Astrocyte (in vitro differentiated cells and primary cell): Measurements from ENCODE around the gene FRY. TPM values are rescaled to one million over a fixed set of nuclear protein-coding genes. Genes with fewer than 3 reads are reported as not detected.
"Not testable (repeated sequence)": the region's sequence is repeated elsewhere in the genome, so short reads cannot be mapped to it uniquely, and the experiment has no call there.

ENCODE experiments used
- DNase-seq: peaks from one replicate; pipeline ENCODE4 v3.0.0-alpha.2; 2010; ENCODE audit warnings: low read depth
- FAIRE-seq: peaks from 2 replicates; lab custom pipeline; 2011; peaks lifted over from hg19 to GRCh38; lab: Jason Lieb, UNC
- H2AFZ ChIP-seq: 2 replicates; pipeline ENCODE4 v1.6.0; 2012; ENCODE audit warnings: low read depth, low read length, inconsistent platforms
- H3K27ac ChIP-seq: 2 replicates; pipeline ENCODE4 v1.5.1; 2011; ENCODE audit warnings: low read depth, low read length, inconsistent platforms
- H3K27me3 ChIP-seq: 2 replicates; pipeline ENCODE4 v1.6.0; 2011; ENCODE audit warnings: low read length, inconsistent platforms; ENCODE audit not compliant: insufficient read depth
- H3K36me3 ChIP-seq: 2 replicates; pipeline ENCODE4 v1.5.1; 2011; ENCODE audit warnings: low read length, inconsistent platforms; ENCODE audit not compliant: insufficient read depth
- H3K4me1 ChIP-seq: 2 replicates; pipeline ENCODE4 v1.5.1; 2011; ENCODE audit warnings: low read length, inconsistent platforms; ENCODE audit not compliant: insufficient read depth
- H3K4me2 ChIP-seq: 2 replicates; pipeline ENCODE4 v1.6.0; 2012; ENCODE audit warnings: low read length, inconsistent platforms
- H3K4me3 ChIP-seq: 2 replicates; pipeline ENCODE4 v1.5.1; 2011; ENCODE audit warnings: low read depth, mild to moderate bottlenecking, low read length, inconsistent platforms; ENCODE audit not compliant: insufficient read depth
- H3K79me2 ChIP-seq: 2 replicates; pipeline ENCODE4 v1.6.0; 2012; ENCODE audit warnings: mild to moderate bottlenecking, low read length, inconsistent platforms; ENCODE audit not compliant: insufficient read depth
- H3K9ac ChIP-seq: 2 replicates; pipeline ENCODE4 v1.6.0; 2012; ENCODE audit warnings: mild to moderate bottlenecking, low read length, inconsistent platforms
- H3K9me3 ChIP-seq: 2 replicates; pipeline ENCODE4 v1.5.1; 2012; ENCODE audit warnings: low read depth, mild to moderate bottlenecking, low read length, inconsistent platforms; ENCODE audit not compliant: insufficient read depth
- H4K20me1 ChIP-seq: 2 replicates; pipeline ENCODE4 v1.6.0; 2012; ENCODE audit warnings: low read length, inconsistent platforms; ENCODE audit not compliant: insufficient read depth
- H3K27ac Mint-ChIP-seq: one replicate; pipeline ENCODE4 v1.8.0; 2021; ENCODE audit warnings: mild to moderate bottlenecking, mixed read lengths; ENCODE audit not compliant: unreplicated experiment
- H3K27me3 Mint-ChIP-seq: one replicate; pipeline ENCODE4 v1.8.0; 2021; ENCODE audit warnings: low read depth, mixed read lengths; ENCODE audit not compliant: unreplicated experiment
- H3K36me3 Mint-ChIP-seq: one replicate; pipeline ENCODE4 v1.8.0; 2021; ENCODE audit warnings: low read depth, mixed read lengths; ENCODE audit not compliant: unreplicated experiment
- H3K4me1 Mint-ChIP-seq: one replicate; pipeline ENCODE4 v1.8.0; 2021; ENCODE audit warnings: low read depth, mixed read lengths; ENCODE audit not compliant: unreplicated experiment
- H3K4me3 Mint-ChIP-seq: one replicate; pipeline ENCODE4 v1.8.0; 2021; ENCODE audit warnings: mild to moderate bottlenecking, moderate library complexity, mixed read lengths; ENCODE audit not compliant: unreplicated experiment
- H3K9me3 Mint-ChIP-seq: one replicate; pipeline ENCODE4 v1.8.0; 2021; ENCODE audit warnings: mild to moderate bottlenecking, mixed read lengths; ENCODE audit not compliant: unreplicated experiment
- EZH2 ChIP-seq: IDR thresholded peaks from 2 replicates; pipeline ENCODE4 v1.6.1; 2012; ENCODE audit warnings: mild to moderate bottlenecking, low read length, inconsistent platforms; ENCODE audit not compliant: insufficient read depth
- total RNA-seq: library from RNA; stranded (reverse); gene quantifications from 2 replicates; pipeline ENCODE4 v1.2.1, GENCODE V29; 2021
- TF ChIP-seq, protein P1 (sequence below): IDR thresholded peaks from 2 replicates; pipeline ENCODE4 v1.5.1; 2011; ENCODE audit warnings: low read depth, mild to moderate bottlenecking, inconsistent platforms, low read length, moderate library complexity; ENCODE audit not compliant: insufficient read depth

FRY gene
- total RNA-seq, 1 donor from 2014 or later, result 4.6 TPM

DNA sequence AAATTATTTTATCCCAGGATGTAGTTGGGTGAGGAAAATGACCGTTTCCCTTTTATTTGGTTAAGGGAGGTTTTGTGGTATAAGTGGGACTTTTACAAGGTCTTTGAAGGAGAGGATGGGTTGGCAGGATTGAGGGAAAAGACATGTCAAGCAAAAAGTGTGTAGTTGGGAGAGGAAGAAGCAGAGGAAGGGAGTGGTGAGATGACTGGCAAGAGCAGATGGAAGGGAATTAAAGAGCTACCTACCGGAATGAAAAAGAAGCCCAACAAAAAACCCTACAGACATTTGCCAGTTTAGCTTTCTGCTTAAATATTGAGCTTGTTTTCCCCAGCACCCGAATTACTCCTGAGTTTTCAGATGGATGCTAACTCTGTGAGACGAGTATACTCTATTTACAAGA is 19.6 kb downstream of the FRY start:
- H3K4me3 Mint-ChIP-seq, result no peak overlapping the region
- H3K27me3 Mint-ChIP-seq, result no peaks in the 10 kb centered on the region

GRCh38 chr13:32056316-32056715 is 24.7 kb downstream of the FRY start:
- Histone ChIP-seq H3K27me3 (no peaks in the 10 kb centered on the region), H2AFZ (no peak overlapping the region), H3K27ac (no peak overlapping the region), H4K20me1 (no peaks in the 10 kb centered on the region), H3K79me2 (no peaks in the 10 kb centered on the region), H3K9me3 (no peaks in the 10 kb centered on the region), H3K9ac (no peak overlapping the region), H3K36me3 (no peaks in the 10 kb centered on the region), H3K4me1 (no peaks in the 10 kb centered on the region), H3K4me3 (no peak overlapping the region), H3K4me2 (no peak overlapping the region)
- DNase-seq (no peak), FAIRE-seq (no peak)
- Mint-ChIP-seq H3K4me1 (peaks cover 2% of the 10 kb centered on the region), H3K27me3 (no peaks in the 10 kb centered on the region), H3K36me3 (no peaks in the 10 kb centered on the region), H3K9me3 (no peaks in the 10 kb centered on the region), H3K4me3 (no peak overlapping the region), H3K27ac (no peak overlapping the region)
- TF ChIP-seq EZH2, result no peak
- TF ChIP-seq, protein P1, sequence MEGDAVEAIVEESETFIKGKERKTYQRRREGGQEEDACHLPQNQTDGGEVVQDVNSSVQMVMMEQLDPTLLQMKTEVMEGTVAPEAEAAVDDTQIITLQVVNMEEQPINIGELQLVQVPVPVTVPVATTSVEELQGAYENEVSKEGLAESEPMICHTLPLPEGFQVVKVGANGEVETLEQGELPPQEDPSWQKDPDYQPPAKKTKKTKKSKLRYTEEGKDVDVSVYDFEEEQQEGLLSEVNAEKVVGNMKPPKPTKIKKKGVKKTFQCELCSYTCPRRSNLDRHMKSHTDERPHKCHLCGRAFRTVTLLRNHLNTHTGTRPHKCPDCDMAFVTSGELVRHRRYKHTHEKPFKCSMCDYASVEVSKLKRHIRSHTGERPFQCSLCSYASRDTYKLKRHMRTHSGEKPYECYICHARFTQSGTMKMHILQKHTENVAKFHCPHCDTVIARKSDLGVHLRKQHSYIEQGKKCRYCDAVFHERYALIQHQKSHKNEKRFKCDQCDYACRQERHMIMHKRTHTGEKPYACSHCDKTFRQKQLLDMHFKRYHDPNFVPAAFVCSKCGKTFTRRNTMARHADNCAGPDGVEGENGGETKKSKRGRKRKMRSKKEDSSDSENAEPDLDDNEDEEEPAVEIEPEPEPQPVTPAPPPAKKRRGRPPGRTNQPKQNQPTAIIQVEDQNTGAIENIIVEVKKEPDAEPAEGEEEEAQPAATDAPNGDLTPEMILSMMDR, result no peak

More for the DNA sequence above, 19.6 kb downstream of the FRY start:
- H3K9me3 ChIP-seq, result no peaks in the 10 kb centered on the region
- H4K20me1 ChIP-seq, result no peaks in the 10 kb centered on the region
- H3K4me3 ChIP-seq, result no peak overlapping the region
- H3K27ac Mint-ChIP-seq, result no peak overlapping the region
- H3K36me3 Mint-ChIP-seq, result no peaks in the 10 kb centered on the region
- peaks cover 9% of the 10 kb centered on the region for H3K4me1 ChIP-seq
- no peak overlapping the region for H3K4me2 ChIP-seq
- no peak for FAIRE-seq
- H3K36me3 ChIP-seq, result no peaks in the 10 kb centered on the region
- no peaks in the 10 kb centered on the region for H3K79me2 ChIP-seq
- TF ChIP-seq, protein P1, result no peak
- no peak for TF ChIP-seq EZH2
- peaks cover 9% of the 10 kb centered on the region for H3K4me1 Mint-ChIP-seq
- H3K9me3 Mint-ChIP-seq, result no peaks in the 10 kb centered on the region
- no peak overlapping the region for H3K9ac ChIP-seq
- H2AFZ ChIP-seq, result no peak overlapping the region
- no peak for DNase-seq
- H3K27ac ChIP-seq, result no peak overlapping the region
- no peaks in the 10 kb centered on the region for H3K27me3 ChIP-seq

DNA sequence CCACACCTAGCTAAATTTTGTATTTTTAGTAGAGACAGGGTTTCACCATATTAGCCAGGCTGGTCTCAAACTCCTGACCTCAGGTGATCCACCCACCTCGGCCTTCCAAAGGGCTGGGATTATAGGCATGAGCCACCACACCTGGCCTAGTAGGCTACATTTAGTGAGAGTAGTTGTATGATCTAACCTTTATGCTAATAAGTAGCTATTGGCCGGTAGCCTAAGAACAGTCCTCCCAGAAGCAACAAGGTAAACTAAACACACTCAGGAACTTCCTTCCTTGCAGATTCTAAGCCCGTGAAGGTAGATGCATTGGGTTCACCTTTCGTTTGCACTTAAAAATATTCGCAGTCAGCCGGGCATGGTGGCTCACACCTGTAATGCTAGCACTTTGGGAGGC is 25.8 kb downstream of the FRY start:
- not testable (repeated sequence) for H3K9me3 Mint-ChIP-seq, H3K36me3 ChIP-seq, H2AFZ ChIP-seq, H3K9me3 ChIP-seq, H3K79me2 ChIP-seq, H3K27ac ChIP-seq, H3K27ac Mint-ChIP-seq, H3K4me3 ChIP-seq, DNase-seq, H3K4me2 ChIP-seq, H4K20me1 ChIP-seq, H3K9ac ChIP-seq, H3K27me3 ChIP-seq, H3K4me3 Mint-ChIP-seq, H3K36me3 Mint-ChIP-seq, H3K27me3 Mint-ChIP-seq, H3K4me1 Mint-ChIP-seq, FAIRE-seq, H3K4me1 ChIP-seq
